ENCODE measurements around the gene ACHE.
"Not testable (repeated sequence)": the region's sequence is repeated elsewhere in the genome, so short reads cannot be mapped to it uniquely, and the experiment has no call there.

ACHE gene

GRCh38 chr7:100865938-100866728 lies 29.6 kb downstream of the ACHE start:
- H3K27me3 Mint-ChIP-seq, result no peaks in the 10 kb centered on the region
- no peaks in the 10 kb centered on the region for H3K9me3 Mint-ChIP-seq
- peaks cover 17% of the 10 kb centered on the region for H3K36me3 Mint-ChIP-seq (ENCODE audit: low read depth)
- peak overlapping the region; percentile 40 for H3K27ac Mint-ChIP-seq
- H3K4me1 Mint-ChIP-seq (ENCODE audit: low read depth), result peaks cover 14% of the 10 kb centered on the region
- H3K4me3 Mint-ChIP-seq, result peak overlapping the region; percentile 92

DNA sequence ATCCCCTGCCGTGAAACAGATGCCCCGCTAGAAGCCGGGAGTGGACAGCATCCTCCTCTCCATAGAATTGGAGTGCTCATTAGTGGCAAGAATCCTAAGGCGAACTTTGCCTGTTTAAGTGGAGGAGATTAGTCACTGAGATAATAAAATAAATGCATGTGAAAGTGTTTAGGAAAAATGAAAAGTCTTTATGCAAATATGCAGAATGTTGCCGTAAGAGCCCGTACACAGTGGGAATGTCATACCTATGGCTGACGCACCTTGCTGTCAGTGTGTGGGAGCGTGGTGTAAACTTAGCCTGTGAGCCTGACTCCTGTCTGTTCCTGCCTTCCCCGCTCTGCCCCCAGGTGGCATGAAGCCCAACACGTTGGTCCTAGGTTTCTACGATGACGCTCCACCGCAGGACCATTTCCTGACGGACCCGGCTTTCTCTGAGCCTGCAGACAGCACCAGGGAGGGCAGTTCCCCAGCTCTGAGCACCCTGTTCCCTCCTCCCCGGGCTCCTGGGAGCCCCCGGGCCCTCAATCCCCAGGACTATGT lies 30.2 kb downstream of the ACHE start:
- H3K4me1 Mint-ChIP-seq (ENCODE audit: low read depth), result peaks cover 14% of the 10 kb centered on the region
- H3K9me3 Mint-ChIP-seq, result no peaks in the 10 kb centered on the region
- H3K36me3 Mint-ChIP-seq (ENCODE audit: low read depth), result peaks cover 22% of the 10 kb centered on the region
- no peak overlapping the region for H3K4me3 Mint-ChIP-seq
- no peak overlapping the region for H3K27ac Mint-ChIP-seq
- H3K27me3 Mint-ChIP-seq, result no peaks in the 10 kb centered on the region

DNA sequence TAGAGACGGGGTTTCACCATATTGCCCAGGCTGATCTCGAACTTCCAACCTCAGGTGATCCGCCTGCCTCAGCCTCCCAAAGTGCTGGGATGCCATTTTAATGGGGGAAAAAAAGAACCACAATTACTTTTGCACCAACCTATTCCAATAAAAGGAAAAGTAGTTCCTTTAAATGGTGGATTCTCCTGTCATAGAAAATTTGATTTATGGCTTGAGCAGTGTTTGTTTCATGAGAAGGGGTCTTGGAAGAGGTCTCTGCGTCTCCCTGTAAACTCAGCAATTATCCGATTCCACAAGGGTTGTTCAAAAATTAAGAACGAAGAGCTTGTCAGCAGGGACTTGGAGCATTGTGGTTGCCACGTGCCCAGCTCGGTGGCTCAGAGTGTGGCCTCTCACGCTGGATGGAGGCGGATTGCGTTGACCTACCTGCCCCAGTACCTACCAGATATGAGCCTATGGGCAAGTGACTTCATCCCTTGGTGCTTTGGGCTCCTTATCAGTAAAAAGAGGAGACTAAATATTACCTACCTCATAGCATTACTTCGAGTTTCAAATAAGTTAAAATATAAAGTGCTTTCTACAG lies 31.3 kb downstream of the ACHE start:
- H3K9me3 Mint-ChIP-seq, result no peaks in the 10 kb centered on the region

DNA sequence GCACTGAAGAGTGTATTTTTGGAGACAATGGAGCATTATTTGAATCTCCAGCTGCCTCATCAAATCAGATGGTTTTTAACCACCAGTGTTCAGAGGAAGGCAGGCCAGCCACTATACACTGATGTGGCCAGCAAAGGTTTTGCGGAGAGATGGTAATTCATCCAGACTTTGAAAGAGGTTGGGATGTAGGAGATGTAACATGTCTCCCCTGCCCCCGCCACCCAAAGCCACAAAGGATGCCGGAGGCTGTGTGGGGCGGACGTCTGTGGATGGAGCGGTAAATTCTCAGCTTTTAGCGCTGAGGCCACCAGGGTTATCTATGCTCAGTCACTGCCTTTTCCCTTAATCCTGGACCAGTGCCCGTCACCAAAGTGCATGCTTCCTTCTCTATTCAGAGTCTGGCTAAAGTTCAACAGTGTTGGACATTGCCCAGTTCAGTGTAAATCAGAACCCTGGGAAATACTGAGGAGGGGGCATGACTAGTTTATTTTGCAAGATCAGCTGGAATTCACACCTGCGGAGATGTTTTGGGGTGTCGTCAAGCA lies 32.2 kb downstream of the ACHE start:
- H3K27ac Mint-ChIP-seq, result no peak overlapping the region
- H3K36me3 Mint-ChIP-seq (ENCODE audit: low read depth), result peaks cover 29% of the 10 kb centered on the region
- H3K9me3 Mint-ChIP-seq, result no peaks in the 10 kb centered on the region

More for the DNA sequence above, 31.3 kb downstream of the ACHE start:
- Mint-ChIP-seq H3K27ac (no peak overlapping the region), H3K27me3 (no peaks in the 10 kb centered on the region), H3K4me3 (no peak overlapping the region), H3K36me3 (ENCODE audit: low read depth) (peaks cover 29% of the 10 kb centered on the region), H3K4me1 (ENCODE audit: low read depth) (peaks cover 14% of the 10 kb centered on the region)

DNA sequence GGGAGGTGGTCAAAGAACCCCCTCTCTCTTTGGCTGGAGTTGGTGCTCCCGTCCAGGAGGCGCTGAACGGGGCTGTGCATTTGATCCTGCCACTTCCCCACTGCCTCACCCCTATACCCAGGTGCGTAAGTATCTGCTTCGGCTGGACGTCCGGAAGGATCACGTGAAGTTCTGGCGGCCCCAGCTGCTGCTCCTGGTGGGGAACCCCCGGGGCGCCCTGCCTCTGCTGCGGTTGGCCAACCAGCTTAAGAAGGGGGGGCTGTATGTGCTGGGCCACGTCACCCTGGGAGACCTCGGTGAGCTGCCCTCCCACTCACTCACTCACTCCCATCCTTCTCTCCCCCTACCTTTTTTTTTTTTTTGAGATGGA lies 34.1 kb downstream of the ACHE start:
- Mint-ChIP-seq H3K4me1 (ENCODE audit: low read depth) (peaks cover 3% of the 10 kb centered on the region), H3K36me3 (ENCODE audit: low read depth) (peaks cover 29% of the 10 kb centered on the region), H3K4me3 (no peak overlapping the region), H3K27me3 (no peaks in the 10 kb centered on the region), H3K9me3 (no peaks in the 10 kb centered on the region), H3K27ac (no peak overlapping the region)

More for the DNA sequence above, 32.2 kb downstream of the ACHE start:
- Mint-ChIP-seq H3K27me3 (no peaks in the 10 kb centered on the region), H3K4me3 (no peak overlapping the region), H3K4me1 (ENCODE audit: low read depth) (peaks cover 14% of the 10 kb centered on the region)

DNA sequence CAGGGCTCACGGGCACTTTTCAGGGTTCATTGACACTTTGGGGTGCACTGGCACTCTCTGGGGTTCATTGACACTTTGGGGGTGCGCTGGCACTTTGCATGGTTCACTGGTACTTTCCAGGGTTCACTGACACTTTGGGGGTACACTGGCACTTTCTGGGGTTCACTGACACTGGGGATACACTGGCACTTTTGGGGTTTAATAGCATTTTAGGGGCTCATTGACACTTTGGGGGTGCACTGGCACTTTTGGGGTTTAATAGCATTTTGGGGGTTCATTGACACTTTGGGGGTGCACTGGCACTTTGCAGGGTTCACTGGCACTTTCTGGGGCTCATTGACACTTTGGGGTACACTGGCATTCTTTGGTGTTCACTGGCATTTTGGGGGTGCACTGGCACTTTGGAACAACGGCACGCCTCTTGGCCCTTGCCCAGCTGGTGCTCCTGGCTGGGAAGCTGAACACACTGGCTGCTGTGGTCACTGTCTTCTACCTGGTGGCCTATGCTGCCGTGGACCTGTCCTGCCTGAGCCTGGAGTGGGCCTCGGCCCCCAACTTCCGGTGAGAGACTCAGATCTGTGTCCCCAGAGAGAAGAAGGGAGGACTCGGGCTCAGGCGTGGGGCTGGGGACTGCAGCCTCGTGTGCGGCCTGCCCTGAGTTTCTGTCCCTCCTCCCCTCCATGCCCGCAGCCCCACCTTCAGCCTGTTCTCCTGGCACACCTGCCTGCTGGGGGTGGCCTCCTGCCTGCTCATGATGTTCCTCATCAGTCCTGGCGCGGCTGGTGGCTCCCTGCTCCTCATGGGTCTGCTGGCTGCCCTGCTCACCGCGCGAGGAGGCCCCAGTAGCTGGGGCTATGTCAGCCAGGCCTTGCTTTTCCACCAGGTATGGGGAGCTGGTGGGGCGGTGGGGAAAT lies 34.7 kb downstream of the ACHE start:
- Mint-ChIP-seq H3K36me3 (ENCODE audit: low read depth) (peaks cover 29% of the 10 kb centered on the region), H3K9me3 (no peaks in the 10 kb centered on the region), H3K4me1 (ENCODE audit: low read depth) (no peaks in the 10 kb centered on the region), H3K27ac (no peak overlapping the region), H3K4me3 (no peak overlapping the region), H3K27me3 (no peaks in the 10 kb centered on the region)

GRCh38 chr7:100859856-100860255 lies 35.8 kb downstream of the ACHE start:
- Mint-ChIP-seq H3K27me3 (no peaks in the 10 kb centered on the region), H3K36me3 (ENCODE audit: low read depth) (peaks cover 25% of the 10 kb centered on the region), H3K27ac (no peak overlapping the region), H3K9me3 (no peaks in the 10 kb centered on the region), H3K4me3 (no peak overlapping the region), H3K4me1 (ENCODE audit: low read depth) (no peaks in the 10 kb centered on the region)

GRCh38 chr7:100856871-100857282 lies 38.8 kb downstream of the ACHE start:
- Mint-ChIP-seq H3K4me3 (no peak overlapping the region), H3K27me3 (no peaks in the 10 kb centered on the region), H3K27ac (no peak overlapping the region), H3K9me3 (no peaks in the 10 kb centered on the region), H3K36me3 (ENCODE audit: low read depth) (peaks cover 12% of the 10 kb centered on the region), H3K4me1 (ENCODE audit: low read depth) (peaks cover 12% of the 10 kb centered on the region)

- Mint-ChIP-seq H3K27ac (no peak overlapping the region), H3K4me3 (no peak overlapping the region), H3K36me3 (ENCODE audit: low read depth) (peaks cover 8% of the 10 kb centered on the region), H3K27me3 (no peaks in the 10 kb centered on the region), H3K9me3 (no peaks in the 10 kb centered on the region), H3K4me1 (ENCODE audit: low read depth) (peaks cover 18% of the 10 kb centered on the region)
Measured at GRCh38 chr7:100855515-100855914, 40.2 kb downstream of the ACHE start.

DNA sequence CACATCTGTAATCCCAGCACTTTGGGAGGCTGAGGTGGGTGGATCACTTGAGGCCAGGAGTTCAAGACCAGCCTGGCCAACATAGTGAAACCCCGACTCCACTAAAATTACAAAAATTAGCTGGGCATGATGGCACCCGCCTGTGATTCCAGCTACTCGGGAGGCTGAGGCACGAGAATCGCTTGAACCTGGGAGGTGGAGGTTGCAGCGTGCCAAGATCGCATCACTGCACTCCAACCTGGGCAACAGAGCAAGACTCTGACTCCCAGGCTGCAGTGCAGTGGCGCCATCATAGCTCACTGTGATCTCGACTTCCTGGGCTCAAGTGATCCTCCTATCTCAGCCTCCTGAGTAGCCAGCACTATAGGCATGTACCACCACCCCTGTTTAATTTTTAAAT lies 40.8 kb downstream of the ACHE start:
- H3K36me3 Mint-ChIP-seq (ENCODE audit: low read depth); H3K4me3 Mint-ChIP-seq; H3K27me3 Mint-ChIP-seq; H3K27ac Mint-ChIP-seq; H3K9me3 Mint-ChIP-seq: not testable (repeated sequence)
- peaks cover 18% of the 10 kb centered on the region for H3K4me1 Mint-ChIP-seq (ENCODE audit: low read depth)

DNA sequence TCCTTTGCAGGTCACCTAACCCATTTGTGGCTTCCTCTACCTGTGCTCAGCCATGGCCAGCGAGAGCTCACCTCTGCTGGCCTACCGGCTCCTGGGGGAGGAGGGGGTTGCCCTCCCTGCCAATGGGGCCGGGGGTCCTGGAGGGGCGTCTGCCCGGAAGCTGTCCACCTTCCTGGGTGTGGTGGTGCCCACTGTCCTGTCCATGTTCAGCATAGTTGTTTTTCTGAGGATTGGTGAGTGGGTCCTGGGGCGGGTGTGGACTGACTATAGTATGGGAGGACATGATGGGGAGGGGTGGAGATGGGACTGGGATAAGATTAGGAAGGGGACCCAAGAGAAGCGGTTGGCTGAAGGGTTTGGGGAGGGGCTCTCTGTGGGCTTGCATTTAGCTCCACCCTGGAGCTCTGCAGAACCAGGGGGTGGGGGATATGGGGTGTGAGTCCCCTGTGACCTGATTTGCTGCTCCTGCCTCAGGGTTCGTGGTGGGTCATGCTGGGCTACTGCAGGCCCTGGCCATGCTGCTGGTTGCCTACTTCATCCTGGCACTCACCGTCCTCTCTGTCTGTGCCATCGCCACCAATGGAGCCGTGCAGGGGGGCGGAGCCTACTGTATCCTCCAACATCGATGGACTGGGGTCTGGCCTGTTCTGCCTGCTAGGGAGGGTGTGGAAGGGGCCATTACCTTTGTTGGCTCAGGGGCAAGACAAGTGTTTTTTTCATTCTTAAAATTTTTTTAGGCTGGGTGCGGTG lies 41.4 kb downstream of the ACHE start:
- peaks cover 18% of the 10 kb centered on the region for H3K4me1 Mint-ChIP-seq (ENCODE audit: low read depth)
- no peak overlapping the region for H3K27ac Mint-ChIP-seq
- H3K4me3 Mint-ChIP-seq, result peak overlapping the region; percentile 89
- H3K27me3 Mint-ChIP-seq, result no peaks in the 10 kb centered on the region
- H3K9me3 Mint-ChIP-seq, result no peaks in the 10 kb centered on the region
- no peaks in the 10 kb centered on the region for H3K36me3 Mint-ChIP-seq (ENCODE audit: low read depth)

- Mint-ChIP-seq H3K27me3 (no peaks in the 10 kb centered on the region), H3K27ac (peak within 1 kb of the TSS; percentile 68), H3K4me3 (peak within 1 kb of the TSS; percentile 89), H3K36me3 (ENCODE audit: low read depth) (no peaks in the 10 kb centered on the region), H3K9me3 (no peaks in the 10 kb centered on the region), H3K4me1 (ENCODE audit: low read depth) (peaks cover 18% of the 10 kb centered on the region)
Measured at GRCh38 chr7:100852048-100852872, 43.4 kb downstream of the ACHE start, which contains the start of gene SLC12A9. Gene SLC12A9, plus strand, starts transcription at chr7:100852713. Its CDS starts 1,485 bp downstream, at chr7:100854198.

DNA sequence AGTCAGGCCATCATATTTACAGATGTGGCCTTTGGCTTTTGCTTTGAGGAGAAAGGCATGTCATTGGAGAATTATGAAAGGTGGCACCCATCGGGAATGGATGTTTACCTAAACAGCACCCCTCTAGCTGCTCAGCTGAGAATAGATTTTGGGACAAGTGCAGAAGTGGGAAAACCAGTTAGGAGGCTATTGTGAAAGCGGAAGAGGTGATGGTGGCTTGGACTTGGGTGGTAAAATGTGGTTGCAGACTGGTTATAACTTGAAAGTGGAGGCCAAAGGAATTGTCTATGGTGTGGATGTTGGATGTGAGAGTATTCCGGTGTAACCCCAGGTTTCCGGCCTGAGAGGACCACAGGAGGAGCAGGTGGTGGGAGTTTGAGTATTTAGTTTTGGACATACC lies 48.3 kb downstream of the ACHE start:
- Mint-ChIP-seq H3K4me3 (no peak overlapping the region), H3K4me1 (ENCODE audit: low read depth) (peaks cover 8% of the 10 kb centered on the region), H3K27me3 (no peaks in the 10 kb centered on the region), H3K27ac (no peak overlapping the region), H3K36me3 (ENCODE audit: low read depth) (no peaks in the 10 kb centered on the region), H3K9me3 (no peaks in the 10 kb centered on the region)

Measured in stimulated activated naive CD8-positive, alpha-beta T cell treated with anti-CD3 and anti-CD28 coated beads, Interleukin-15, Interleukin-2, amounts not matched to agents 100 ng/mL and 50 ng/mL, for 24 hours (primary cell).